Forelimb muscle (tissue), 1 donor: Measurements from ENCODE around the gene DST. TPM values are rescaled to one million over a fixed set of nuclear protein-coding genes. Genes with fewer than 3 reads are reported as not detected.

Experiments
- DNase-seq: peaks from one replicate; pipeline ENCODE4 v3.0.0-alpha.2; 2013; ENCODE audit warnings: low read depth
- polyA plus RNA-seq: library from polyadenylated mRNA; unstranded; fragments of 120-200 nt; gene quantifications from one replicate; pipeline ENCODE4 v1.2.1, GENCODE V29; 2013; ENCODE audit not compliant: insufficient read length

Gene DST
- polyA plus RNA-seq, 1 donor = 192 TPM

GRCh38 chr6:56435754-56436153, 206.9 kb downstream of the DST start:
- no peak for DNase-seq

- DNase-seq = no peak
Observed at GRCh38 chr6:56435326-56435725, 207.4 kb downstream of the DST start.

GRCh38 chr6:56434606-56435005, 208.1 kb downstream of the DST start:
- no peak for DNase-seq

GRCh38 chr6:56433119-56433518, 209.6 kb downstream of the DST start:
- DNase-seq = no peak

GRCh38 chr6:56432194-56432593, 210.5 kb downstream of the DST start:
- DNase-seq = no peak

- no peak for DNase-seq
Observed at GRCh38 chr6:56430629-56431600, 211.8 kb downstream of the DST start.

- no peak for DNase-seq
Observed at GRCh38 chr6:56424542-56425083, 218.1 kb downstream of the DST start.

- DNase-seq = no peak
Observed at GRCh38 chr6:56424064-56424463, 218.6 kb downstream of the DST start.

GRCh38 chr6:56420296-56420695, 222.4 kb downstream of the DST start:
- DNase-seq = no peak

- DNase-seq = no peak
Observed at GRCh38 chr6:56419191-56419590, 223.5 kb downstream of the DST start.

GRCh38 chr6:56417823-56418222, 224.9 kb downstream of the DST start:
- DNase-seq = no peak

GRCh38 chr6:56416247-56416646, 226.4 kb downstream of the DST start:
- DNase-seq = no peak

GRCh38 chr6:56408976-56409375, 233.7 kb downstream of the DST start:
- no peak for DNase-seq
